ENCODE data around the gene CDS1.

Gene CDS1

DNA sequence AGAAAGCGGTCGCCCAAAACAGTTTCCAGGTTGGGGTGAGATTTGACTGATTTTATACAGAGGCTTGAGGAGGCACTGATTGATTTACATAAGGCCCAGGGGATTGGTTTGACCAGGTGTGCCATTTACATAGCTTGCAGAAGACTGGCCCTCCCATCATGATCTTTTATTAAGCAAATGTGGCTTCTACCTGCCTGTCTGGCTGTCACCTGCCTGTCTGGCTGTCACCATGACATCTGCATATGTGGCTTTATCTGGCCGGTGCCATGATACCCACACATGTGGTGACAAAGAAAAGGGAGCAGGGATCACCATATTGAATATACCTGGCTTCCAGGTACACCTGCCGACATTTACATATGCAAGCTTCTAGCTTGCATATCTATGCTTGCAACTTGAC, 17.0 kb upstream of the CDS1 start:
- DNase-seq (ENCODE audit: insufficient read length, low spot score) (no peak), FAIRE-seq (no peak)
- TF ChIP-seq, protein P1, sequence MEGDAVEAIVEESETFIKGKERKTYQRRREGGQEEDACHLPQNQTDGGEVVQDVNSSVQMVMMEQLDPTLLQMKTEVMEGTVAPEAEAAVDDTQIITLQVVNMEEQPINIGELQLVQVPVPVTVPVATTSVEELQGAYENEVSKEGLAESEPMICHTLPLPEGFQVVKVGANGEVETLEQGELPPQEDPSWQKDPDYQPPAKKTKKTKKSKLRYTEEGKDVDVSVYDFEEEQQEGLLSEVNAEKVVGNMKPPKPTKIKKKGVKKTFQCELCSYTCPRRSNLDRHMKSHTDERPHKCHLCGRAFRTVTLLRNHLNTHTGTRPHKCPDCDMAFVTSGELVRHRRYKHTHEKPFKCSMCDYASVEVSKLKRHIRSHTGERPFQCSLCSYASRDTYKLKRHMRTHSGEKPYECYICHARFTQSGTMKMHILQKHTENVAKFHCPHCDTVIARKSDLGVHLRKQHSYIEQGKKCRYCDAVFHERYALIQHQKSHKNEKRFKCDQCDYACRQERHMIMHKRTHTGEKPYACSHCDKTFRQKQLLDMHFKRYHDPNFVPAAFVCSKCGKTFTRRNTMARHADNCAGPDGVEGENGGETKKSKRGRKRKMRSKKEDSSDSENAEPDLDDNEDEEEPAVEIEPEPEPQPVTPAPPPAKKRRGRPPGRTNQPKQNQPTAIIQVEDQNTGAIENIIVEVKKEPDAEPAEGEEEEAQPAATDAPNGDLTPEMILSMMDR (IDR thresholded peaks at IDR 0.05; ENCODE audit: insufficient read depth, missing control alignments), result no peak

DNA sequence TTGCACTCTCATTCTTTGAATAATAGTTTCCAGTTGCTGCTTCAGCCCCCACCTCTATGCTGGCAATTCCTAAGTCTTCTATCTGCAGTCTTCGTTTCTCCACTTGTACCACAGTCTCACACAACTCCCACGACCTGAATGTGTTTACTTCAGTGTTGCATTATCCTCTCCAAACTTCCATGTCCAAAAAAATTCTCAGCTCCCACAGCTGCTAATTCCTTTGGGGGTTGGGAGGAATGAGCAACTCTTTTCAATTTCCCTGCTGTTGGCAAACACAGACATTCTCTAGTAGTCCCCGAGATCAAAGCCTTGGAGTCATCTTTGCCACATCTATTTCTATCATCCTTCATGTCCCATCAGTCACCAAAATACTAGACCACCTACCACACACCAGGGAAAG, 14.4 kb upstream of the CDS1 start:
- TF ChIP-seq, protein P1 (IDR thresholded peaks at IDR 0.05; ENCODE audit: insufficient read depth, missing control alignments), result no peak
- FAIRE-seq (no peak), DNase-seq (ENCODE audit: insufficient read length, low spot score) (no peak)

DNA sequence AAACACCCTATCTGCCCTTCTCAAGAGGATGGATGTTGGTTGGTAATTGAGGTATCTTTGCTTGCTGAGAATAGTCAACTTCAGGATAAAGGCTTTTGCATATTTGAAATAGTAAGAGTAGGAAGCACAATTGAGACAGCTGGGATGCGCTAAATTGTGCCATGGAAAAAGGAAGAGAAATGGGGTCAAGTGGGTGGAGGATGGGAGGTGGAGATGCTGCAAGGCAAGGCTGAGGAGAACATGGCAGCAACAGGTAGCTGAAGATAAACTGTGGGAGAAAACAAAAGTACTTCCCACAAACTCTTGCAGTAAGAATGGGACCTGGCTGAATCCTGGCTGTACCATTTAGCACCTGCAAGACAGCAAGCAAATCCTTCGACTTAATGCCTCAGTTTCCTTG, 13.9 kb upstream of the CDS1 start:
- no peak for DNase-seq (ENCODE audit: insufficient read length, low spot score)
- TF ChIP-seq, protein P1 (IDR thresholded peaks at IDR 0.05; ENCODE audit: insufficient read depth, missing control alignments), result no peak
- no peak for FAIRE-seq

DNA sequence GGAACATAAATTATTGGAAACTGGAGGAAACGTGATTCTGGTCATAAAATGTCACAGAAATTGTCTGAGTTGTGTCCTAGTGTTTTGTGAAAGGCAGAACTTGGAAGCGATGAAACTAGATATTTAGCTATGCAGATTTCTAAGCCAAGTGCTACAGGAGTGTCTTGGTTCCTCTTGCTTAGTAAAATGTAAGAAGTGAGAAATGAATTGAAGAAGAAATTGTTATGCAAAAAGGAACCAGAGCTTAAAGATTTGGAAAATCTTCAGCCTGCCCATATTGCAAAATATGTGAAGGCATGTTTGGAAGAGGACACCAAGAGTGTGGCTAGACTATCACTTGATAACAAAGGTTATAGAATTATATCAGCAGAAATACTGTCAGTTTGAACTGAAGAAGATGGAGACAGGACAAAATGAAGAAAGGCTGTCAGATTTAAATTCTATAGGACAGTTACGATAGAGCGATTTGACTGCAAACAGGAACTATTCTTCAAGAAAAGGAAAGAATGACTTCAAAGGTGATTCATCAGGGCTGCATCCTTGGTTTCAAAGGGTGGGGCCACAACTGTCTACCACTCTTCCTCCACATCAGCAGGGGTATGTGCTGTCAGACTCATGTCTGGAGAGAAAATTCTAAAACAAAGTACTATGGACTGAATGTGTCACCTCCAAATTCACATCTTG, 9.4 kb upstream of the CDS1 start:
- FAIRE-seq (no peak), DNase-seq (ENCODE audit: insufficient read length, low spot score) (no peak)
- TF ChIP-seq, protein P1 (IDR thresholded peaks at IDR 0.05; ENCODE audit: insufficient read depth, missing control alignments), result no peak

DNA sequence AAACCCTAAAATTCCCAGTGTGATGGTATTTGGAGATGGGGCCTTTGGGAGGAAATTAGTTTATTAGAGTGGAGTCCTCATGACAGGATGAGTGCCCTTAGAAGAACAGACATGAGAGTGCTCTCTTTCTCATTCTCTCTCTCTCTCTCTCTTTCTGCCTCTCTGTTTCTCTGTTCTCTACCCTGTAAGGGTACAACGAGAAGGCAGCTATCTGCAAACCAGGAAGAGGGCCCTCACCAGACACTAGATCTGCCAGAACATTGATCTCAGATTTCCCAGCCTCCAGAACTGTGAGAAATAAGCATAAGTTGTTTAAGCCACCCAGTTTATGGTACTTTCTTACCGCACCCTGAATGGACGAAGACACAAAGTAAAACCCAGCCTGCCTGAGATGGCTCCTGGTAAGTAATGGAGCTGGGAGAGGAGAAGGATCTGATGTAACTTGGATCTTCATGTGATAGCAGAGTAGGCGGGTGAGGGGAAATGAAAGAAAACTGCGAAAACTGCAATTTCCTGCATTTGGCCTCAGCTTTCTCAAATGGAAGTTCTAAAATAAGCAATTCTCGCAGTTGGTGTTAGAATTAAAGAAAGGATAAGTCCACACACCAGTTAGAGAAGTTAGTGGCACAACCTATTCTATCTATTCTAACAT, 8.7 kb upstream of the CDS1 start:
- DNase-seq (ENCODE audit: insufficient read length, low spot score) (no peak), FAIRE-seq (no peak)
- TF ChIP-seq, protein P1 (IDR thresholded peaks at IDR 0.05; ENCODE audit: insufficient read depth, missing control alignments), result no peak

DNA sequence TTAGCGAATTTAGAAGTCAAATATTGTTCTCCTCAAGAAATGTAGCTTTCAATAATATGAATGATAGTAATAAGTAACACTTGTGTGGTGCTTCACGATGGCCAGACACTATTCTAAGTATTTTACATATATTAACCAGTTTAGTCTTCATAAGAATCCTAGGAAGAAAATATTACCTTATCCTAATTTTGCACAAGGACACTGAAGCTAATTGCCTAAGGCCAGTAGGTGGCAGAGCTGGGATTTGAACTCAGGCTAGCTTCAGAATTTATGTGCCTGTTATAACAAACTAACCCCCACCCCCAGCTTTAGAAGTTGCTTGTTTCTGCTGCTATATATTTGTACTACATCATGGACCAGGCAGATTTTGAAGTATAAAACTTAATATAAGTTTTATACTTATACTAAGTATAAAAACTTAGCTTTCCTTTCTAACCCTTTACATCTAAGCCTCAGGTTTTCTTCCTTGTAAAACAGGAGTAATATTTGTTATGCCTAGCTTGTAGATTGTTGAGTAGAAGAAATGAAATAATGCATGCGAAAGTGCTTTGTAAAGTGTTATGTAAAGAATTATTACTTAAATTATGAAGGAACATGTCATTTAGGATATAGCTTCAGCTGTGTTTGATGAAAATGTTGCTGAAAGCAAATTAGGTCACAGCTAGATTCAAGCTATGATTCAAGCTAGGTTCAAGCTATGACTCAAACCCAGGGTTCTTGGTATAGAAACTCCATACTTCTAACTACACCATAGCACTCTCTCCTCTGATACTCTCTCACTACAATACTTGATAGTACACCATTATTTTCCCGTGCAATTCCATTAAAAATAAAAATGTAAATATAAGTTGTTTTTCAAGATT, 4.2 kb upstream of the CDS1 start:
- FAIRE-seq, result no peak
- TF ChIP-seq, protein P1 (IDR thresholded peaks at IDR 0.05; ENCODE audit: insufficient read depth, missing control alignments), result peak; percentile 64
- DNase-seq (ENCODE audit: insufficient read length, low spot score), result no peak
